Endothelial cell of umbilical vein (primary cell): Measurements from ENCODE around the gene PLEKHG7. TPM values are rescaled to one million over a fixed set of nuclear protein-coding genes. Genes with fewer than 3 reads are reported as not detected.

ENCODE experiments used
- BruUV-seq: library from RNA; stranded (reverse); fragments of 400-500 nt; replicated peaks from 2 replicates; lab custom pipeline; 2021; lab: Mats Ljungman, UMichigan
- CTCF ChIA-PET: fragments of 300-600, 350-600 bp; sonication (Branson Sonifier 250); formaldehyde crosslinking; loops from one replicate; lab custom pipeline; 2021; ENCODE audit warnings: antibody characterized with exemption, inconsistent platforms; lab: Charles Lee
- POLR2A ChIA-PET: fragments of 300-600, 350-600 bp; sonication (Branson Sonifier 250); formaldehyde crosslinking; loops from one replicate; lab custom pipeline; 2021; ENCODE audit warnings: antibody characterized with exemption, inconsistent platforms; lab: Charles Lee
- DNase-seq: peaks from one replicate; pipeline ENCODE4 v3.0.0-alpha.2; 2011; ENCODE audit warnings: low read depth, low spot score
- FAIRE-seq: peaks from 2 replicates; lab custom pipeline; 2011; peaks lifted over from hg19 to GRCh38; lab: Jason Lieb, UNC
- H2AFZ ChIP-seq: 2 replicates; pipeline ENCODE4 v1.6.0; 2012; ENCODE audit warnings: low read depth, low read length, control low read depth, inconsistent platforms
- H3K27ac ChIP-seq: 2 replicates; pipeline ENCODE4 v1.5.1; 2011; ENCODE audit warnings: low read depth, mild to moderate bottlenecking, control low read depth, low read length, moderate library complexity; ENCODE audit not compliant: insufficient read depth
- H3K27me3 ChIP-seq, 2 experiments: 2 replicates each; pipeline versions ENCODE4 v1.6.0 to v1.6.1; 2011; ENCODE audit warnings: low read length in 2 of 2, mixed read lengths in 1 of 2; ENCODE audit not compliant: control insufficient read depth in 2 of 2, insufficient read depth in 2 of 2
- H3K36me3 ChIP-seq, 2 experiments: 2 replicates in 1 of 2; 3 replicates in 1 of 2; pipeline ENCODE4 v1.5.1; 2011; ENCODE audit warnings: low read length in 2 of 2, mild to moderate bottlenecking in 1 of 2, moderate library complexity in 1 of 2; ENCODE audit not compliant: control insufficient read depth in 2 of 2, insufficient read depth in 2 of 2; ENCODE audit errors: extremely low read depth in 1 of 2
- H3K4me1 ChIP-seq: 3 replicates; pipeline ENCODE4 v1.5.1; 2011; ENCODE audit warnings: mild to moderate bottlenecking, low read length; ENCODE audit not compliant: control insufficient read depth, insufficient read depth; ENCODE audit errors: extremely low read depth
- H3K4me2 ChIP-seq: 2 replicates; pipeline ENCODE4 v1.6.1; 2011; ENCODE audit warnings: low read length, control low read depth, mixed read lengths; ENCODE audit not compliant: insufficient read depth
- H3K4me3 ChIP-seq, 3 experiments: fragments of 200-600 bp in 1 of 3; sonication (generic), shearing (Covaris generic) in 1 of 3; replicated peaks in 1 of 3; 2 replicates each; pipeline ENCODE4 v1.5.1; 2011 to 2016; ENCODE audit warnings: control low read depth in 3 of 3, low read length in 3 of 3, mild to moderate bottlenecking in 2 of 3, inconsistent platforms in 1 of 3, low read depth in 1 of 3, moderate library complexity in 1 of 3; ENCODE audit not compliant: insufficient read depth in 1 of 3
- H3K79me2 ChIP-seq: 2 replicates; pipeline ENCODE4 v1.6.0; 2012; ENCODE audit warnings: low read length, inconsistent platforms; ENCODE audit not compliant: control insufficient read depth, insufficient read depth
- H3K9ac ChIP-seq: replicated peaks from 2 replicates; pipeline ENCODE3; 2011; ENCODE audit warnings: low read length, control low read depth; ENCODE audit not compliant: insufficient read depth; ENCODE audit errors: extremely low read depth
- H3K9me1 ChIP-seq: replicated peaks from 3 replicates; pipeline ENCODE4 v1.6.0; 2011; ENCODE audit warnings: mild to moderate bottlenecking, low read length; ENCODE audit not compliant: control insufficient read depth, insufficient read depth; ENCODE audit errors: extremely low read depth
- H3K9me3 ChIP-seq: replicated peaks from 2 replicates; pipeline ENCODE4 v1.5.1; 2012; ENCODE audit warnings: low read length, inconsistent platforms; ENCODE audit not compliant: control insufficient read depth, insufficient read depth
- H4K20me1 ChIP-seq: replicated peaks from 2 replicates; pipeline ENCODE3; 2011; ENCODE audit warnings: mild to moderate bottlenecking, low read length; ENCODE audit not compliant: control insufficient read depth, insufficient read depth; ENCODE audit errors: extremely low read depth
- EZH2 ChIP-seq: IDR thresholded peaks from 2 replicates; pipeline ENCODE4 v1.6.1; 2012; ENCODE audit warnings: borderline replicate concordance, low read depth, mild to moderate bottlenecking, moderate library complexity, low read length, inconsistent platforms; ENCODE audit not compliant: severe bottlenecking
- FOS ChIP-seq: IDR thresholded peaks from 2 replicates; pipeline ENCODE4 v1.6.1; 2011; ENCODE audit warnings: mild to moderate bottlenecking, low read length, moderate library complexity, borderline replicate concordance; ENCODE audit not compliant: insufficient read depth
- GATA2 ChIP-seq: IDR thresholded peaks from 2 replicates; pipeline ENCODE4 v1.7.0; 2011; ENCODE audit warnings: low read depth, mild to moderate bottlenecking, moderate library complexity, mixed read lengths, low read length; ENCODE audit not compliant: insufficient read length, insufficient read depth
- JUN ChIP-seq: IDR thresholded peaks from 2 replicates; pipeline ENCODE4 v1.6.1; 2011; ENCODE audit warnings: borderline replicate concordance, low read depth; ENCODE audit not compliant: insufficient read length, insufficient read depth
- MYC ChIP-seq: IDR thresholded peaks from one replicate; pipeline ENCODE4 v1.6.1; 2011; ENCODE audit warnings: mild to moderate bottlenecking, low read depth, low read length
- POLR2A ChIP-seq: IDR thresholded peaks from 2 replicates; pipeline ENCODE4 v1.6.1; 2012; ENCODE audit warnings: low read depth, mild to moderate bottlenecking, control low read depth, low read length
- dilution Hi-C: fragments of 300-500 bp; cut with MboI; formaldehyde crosslinking; loops from one replicate; pipeline ENCODE4 v1.15.0; 2019; ENCODE audit warnings: low sequenced_read_pairs; ENCODE audit not compliant: extremely low pct_ligation_motif_present
- intact Hi-C: fragments of 100-400 bp; cut with micrococcal nuclease; formaldehyde crosslinking; loops from one replicate; pipeline ENCODE4 v1.10.0; 2022
- polyA plus RNA-seq, 4 experiments: library from polyadenylated mRNA; depleted of rRNA in 3 of 4; stranded (reverse) in 3 of 4; unstranded in 1 of 4; fragments of >200 nt; gene quantifications; 2 replicates each; pipeline versions ENCODE4 v1.2.1 to v1.2.3, GENCODE V29; 2011 to 2012; ENCODE audit warnings: missing spikeins in 1 of 4
- total RNA-seq: library from RNA; stranded (reverse); gene quantifications from 2 replicates; pipeline ENCODE4 v1.2.3, GENCODE V29; 2021
- TF ChIP-seq, protein P1 (sequence below), 2 donors: IDR thresholded peaks; 1 replicate in 1 of 2; 2 replicates in 1 of 2; pipeline ENCODE4 v1.5.1; 2011; ENCODE audit warnings: low read length in 2 of 2, mild to moderate bottlenecking in 2 of 2, moderate library complexity in 2 of 2, control low read depth in 1 of 2, inconsistent platforms in 1 of 2, low read depth in 1 of 2; ENCODE audit not compliant: insufficient read depth in 1 of 2; ENCODE audit errors: extremely low read depth in 1 of 2

PLEKHG7 gene
- total and polyA plus RNA-seq, 2 donors (not counting 3 experiments of a cell fraction or from before 2014, with no cell fraction given), result not detected

DNA sequence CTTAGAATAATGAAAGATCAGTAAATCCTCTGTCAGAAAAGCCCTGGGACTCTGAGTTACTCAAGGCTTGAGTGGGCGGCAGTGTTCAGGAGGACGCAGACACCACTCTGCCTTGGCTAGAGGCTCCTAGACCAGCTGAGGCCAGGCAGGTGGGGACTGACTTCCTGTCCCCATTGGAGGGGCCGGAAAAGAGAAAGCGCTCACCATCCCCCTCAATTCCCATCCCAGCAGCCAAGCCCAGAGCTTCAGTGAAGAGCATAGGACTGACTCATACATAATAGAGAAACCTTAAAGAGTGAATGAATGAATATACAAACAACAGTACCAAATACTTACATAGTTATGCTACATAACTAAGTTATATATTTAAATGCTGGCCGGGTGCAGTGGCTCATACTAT lies 62.0 kb downstream of the PLEKHG7 start:
- Histone ChIP-seq H3K4me3 (no peak overlapping the region), H3K9me3 (no peaks in the 10 kb centered on the region), H3K36me3 (no peaks in the 10 kb centered on the region), H2AFZ (no peak overlapping the region), H3K9me1 (no peaks in the 10 kb centered on the region), H3K79me2 (no peaks in the 10 kb centered on the region), H3K9ac (no peak overlapping the region), H3K27ac (no peak overlapping the region), H3K27me3 (no peaks in the 10 kb centered on the region), H3K4me1 (peaks cover 11% of the 10 kb centered on the region), H4K20me1 (no peaks in the 10 kb centered on the region), H3K4me2 (no peak overlapping the region)
- no TSS peak for BruUV-seq
- CTCF ChIA-PET, result interaction anchor here (1.7 kb wide), 1 partner anchor 47 kb away, joined by 4 read pairs; no protein-coding TSS in a partner anchor
- FAIRE-seq (no peak), DNase-seq (no peak)
- POLR2A ChIA-PET, result no interaction called here
- intact Hi-C loops (no loop called here), dilution Hi-C loops (no loop called here)
- TF ChIP-seq FOS, result no peak
- TF ChIP-seq JUN, result no peak
- TF ChIP-seq GATA2, result no peak

DNA sequence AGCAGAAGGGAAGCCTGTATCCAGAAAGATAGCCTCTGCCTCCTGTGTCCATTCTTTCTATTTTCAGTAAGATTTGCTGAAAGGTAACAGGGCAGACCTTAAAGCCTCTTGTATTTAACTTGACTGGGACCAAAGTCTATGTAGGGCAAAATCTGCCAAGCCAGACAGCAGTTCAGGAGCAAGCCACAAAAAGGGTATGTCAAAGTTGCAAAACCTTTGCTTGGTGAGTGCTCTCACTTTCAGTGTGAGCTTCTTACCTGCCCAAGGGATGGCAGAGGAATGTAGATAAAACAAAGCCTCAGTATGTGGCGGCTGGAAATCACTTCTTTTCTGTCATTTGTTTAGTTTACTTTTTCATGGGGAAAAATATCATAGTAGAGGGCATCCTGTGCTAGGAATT lies 63.1 kb downstream of the PLEKHG7 start:
- intact Hi-C loops (no loop called here), dilution Hi-C loops (no loop called here)
- BruUV-seq, result no TSS peak
- H3K4me2 ChIP-seq, result no peak overlapping the region
- ChIA-PET CTCF (interaction anchor here (0.9 kb wide), 1 partner anchor 654 kb away, joined by 3 read pairs; no protein-coding TSS in a partner anchor), POLR2A (no interaction called here)
- H3K36me3 ChIP-seq, result no peaks in the 10 kb centered on the region
- DNase-seq, result no peak
- H3K4me3 ChIP-seq, result no peak overlapping the region
- no peaks in the 10 kb centered on the region for H3K27me3 ChIP-seq
- H3K4me1 ChIP-seq, result peaks cover 19% of the 10 kb centered on the region
- FAIRE-seq, result no peak
- H3K9me3 ChIP-seq, result no peaks in the 10 kb centered on the region
- no peaks in the 10 kb centered on the region for H3K9me1 ChIP-seq
- no peak for TF ChIP-seq EZH2
- no peak for TF ChIP-seq GATA2
- no peak for TF ChIP-seq MYC
- no peak for TF ChIP-seq POLR2A
- TF ChIP-seq, protein P1, sequence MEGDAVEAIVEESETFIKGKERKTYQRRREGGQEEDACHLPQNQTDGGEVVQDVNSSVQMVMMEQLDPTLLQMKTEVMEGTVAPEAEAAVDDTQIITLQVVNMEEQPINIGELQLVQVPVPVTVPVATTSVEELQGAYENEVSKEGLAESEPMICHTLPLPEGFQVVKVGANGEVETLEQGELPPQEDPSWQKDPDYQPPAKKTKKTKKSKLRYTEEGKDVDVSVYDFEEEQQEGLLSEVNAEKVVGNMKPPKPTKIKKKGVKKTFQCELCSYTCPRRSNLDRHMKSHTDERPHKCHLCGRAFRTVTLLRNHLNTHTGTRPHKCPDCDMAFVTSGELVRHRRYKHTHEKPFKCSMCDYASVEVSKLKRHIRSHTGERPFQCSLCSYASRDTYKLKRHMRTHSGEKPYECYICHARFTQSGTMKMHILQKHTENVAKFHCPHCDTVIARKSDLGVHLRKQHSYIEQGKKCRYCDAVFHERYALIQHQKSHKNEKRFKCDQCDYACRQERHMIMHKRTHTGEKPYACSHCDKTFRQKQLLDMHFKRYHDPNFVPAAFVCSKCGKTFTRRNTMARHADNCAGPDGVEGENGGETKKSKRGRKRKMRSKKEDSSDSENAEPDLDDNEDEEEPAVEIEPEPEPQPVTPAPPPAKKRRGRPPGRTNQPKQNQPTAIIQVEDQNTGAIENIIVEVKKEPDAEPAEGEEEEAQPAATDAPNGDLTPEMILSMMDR (IDR thresholded peaks at IDR 0.05; ENCODE audit: extremely low read depth in 1 of 2, insufficient read depth in 1 of 2, low read depth in 1 of 2, low read length in 2 of 2), result no peak
- no peaks in the 10 kb centered on the region for H4K20me1 ChIP-seq
- no peak overlapping the region for H2AFZ ChIP-seq
- H3K79me2 ChIP-seq, result no peaks in the 10 kb centered on the region
- no peak overlapping the region for H3K27ac ChIP-seq
- no peak overlapping the region for H3K9ac ChIP-seq
